ENCODE data around the gene C7.
"Not testable (repeated sequence)": the region's sequence is repeated elsewhere in the genome, so short reads cannot be mapped to it uniquely, and the experiment has no call there.

Gene C7

GRCh38 chr5:40991981-40992559, 82.8 kb downstream of the C7 start:
- DNase-seq, result no peak

- DNase-seq, result no peak
These were observed 86.7 kb downstream of the C7 start for GRCh38 chr5:40995801-40996586.

GRCh38 chr5:40999142-40999541, 89.8 kb downstream of the C7 start:
- DNase-seq, result no peak

GRCh38 chr5:40999966-41000365, 90.7 kb downstream of the C7 start:
- no peak for DNase-seq

- no peak for DNase-seq
These were observed 94.5 kb downstream of the C7 start for GRCh38 chr5:41003670-41004376.

GRCh38 chr5:41004931-41005330, 95.6 kb downstream of the C7 start:
- no peak for DNase-seq

GRCh38 chr5:41009232-41009631, 99.9 kb downstream of the C7 start:
- DNase-seq, result no peak

- DNase-seq, result no peak
These were observed 101.3 kb downstream of the C7 start for GRCh38 chr5:41010572-41010971.

- no peak for DNase-seq
These were observed 103.0 kb downstream of the C7 start for GRCh38 chr5:41012318-41012717.

- not testable (repeated sequence) for DNase-seq
These were observed 113.3 kb downstream of the C7 start for GRCh38 chr5:41022600-41022999.
